HG03108 (cell line): ENCODE data around the gene GRIK2.
"Not testable (repeated sequence)": the region's sequence is repeated elsewhere in the genome, so short reads cannot be mapped to it uniquely, and the experiment has no call there.

Source experiments
- ATAC-seq: cut with Tn5 transposase; IDR thresholded peaks from one replicate; pipeline ENCODE4 v1.9.1; 2021; ENCODE audit warnings: moderate library complexity; ENCODE audit not compliant: unreplicated experiment

The GRIK2 gene

GRCh38 chr6:101393251-101393828, at the start of gene GRIK2:
Gene GRIK2 (plus strand): TSS chr6:101393708.
- no peak for ATAC-seq

- no peak for ATAC-seq
These were observed 48.6 kb upstream of the GRIK2 start for GRCh38 chr6:101344885-101345284.

- no peak for ATAC-seq
These were observed 44.7 kb upstream of the GRIK2 start for GRCh38 chr6:101348816-101349215.

GRCh38 chr6:101350631-101351030, 42.9 kb upstream of the GRIK2 start:
- ATAC-seq, result not testable (repeated sequence)

- ATAC-seq, result no peak
These were observed 42.3 kb upstream of the GRIK2 start for GRCh38 chr6:101351173-101351572.

GRCh38 chr6:101352316-101352715, 41.2 kb upstream of the GRIK2 start:
- ATAC-seq, result no peak

- no peak for ATAC-seq
These were observed 28.3 kb upstream of the GRIK2 start for GRCh38 chr6:101365181-101365580.

- ATAC-seq, result no peak
These were observed 13.6 kb upstream of the GRIK2 start for GRCh38 chr6:101379926-101380325.

GRCh38 chr6:101380897-101381630, 12.4 kb upstream of the GRIK2 start:
- no peak for ATAC-seq

- ATAC-seq, result not testable (repeated sequence)
These were observed 9.8 kb upstream of the GRIK2 start for GRCh38 chr6:101383747-101384146.

GRCh38 chr6:101386982-101387381, 6.5 kb upstream of the GRIK2 start:
- ATAC-seq, result no peak

- ATAC-seq, result no peak
These were observed 1.5 kb upstream of the GRIK2 start for GRCh38 chr6:101391772-101392585.

- ATAC-seq, result no peak
These were observed 800 bp upstream of the GRIK2 start for GRCh38 chr6:101392586-101393230.

GRCh38 chr6:101393829-101394251, 332 bp downstream of the GRIK2 start:
- ATAC-seq, result no peak

GRCh38 chr6:101394936-101395335, 1.4 kb downstream of the GRIK2 start:
- ATAC-seq, result no peak

- no peak for ATAC-seq
These were observed 1.8 kb downstream of the GRIK2 start for GRCh38 chr6:101395345-101395744.

- no peak for ATAC-seq
These were observed 3.2 kb downstream of the GRIK2 start for GRCh38 chr6:101396548-101397173.

- ATAC-seq, result no peak
These were observed 3.7 kb downstream of the GRIK2 start for GRCh38 chr6:101397199-101397598.

GRCh38 chr6:101398716-101399615, 5.5 kb downstream of the GRIK2 start:
- no peak for ATAC-seq

GRCh38 chr6:101399616-101400162, 6.2 kb downstream of the GRIK2 start:
- no peak for ATAC-seq
